GM12878 (cell line): ENCODE data around the gene LCORL. TPM values are rescaled to one million over a fixed set of nuclear protein-coding genes. Genes with fewer than 3 reads are reported as not detected.

Source experiments
- ATAC-seq: fragments of 200-7000 bp; cut with Tn5 transposase; 3 replicates; pipeline ENCODE4 v1.9.1; 2020; ENCODE audit warnings: mild to moderate bottlenecking, moderate library complexity
- BruUV-seq: library from RNA; stranded (reverse); fragments of 400-500 nt; replicated peaks from 2 replicates; lab custom pipeline; 2021; lab: Mats Ljungman, UMichigan
- CTCF ChIA-PET: fragments of 300-600 bp; sonication (Branson Sonifier 250); formaldehyde crosslinking; extraction: SDS; loops from one replicate; lab custom pipeline; 2021; ENCODE audit warnings: inconsistent platforms; lab: Yijun Ruan, JAX
- POLR2A ChIA-PET: fragments of 350-600 bp; formaldehyde crosslinking; extraction: SDS; loops from one replicate; lab custom pipeline; 2021; ENCODE audit warnings: inconsistent platforms; lab: Charles Lee
- RAD21 ChIA-PET: fragments of 300-600 bp; sonication (Branson Sonifier 250); formaldehyde crosslinking; loops from one replicate; lab custom pipeline; 2023; ENCODE audit warnings: antibody characterized with exemption; ENCODE audit not compliant: unreplicated experiment; lab: Charles Lee
- SMC1A ChIA-PET: fragments of 300-600 bp; sonication (Branson Sonifier 250); formaldehyde crosslinking; loops from one replicate; lab custom pipeline; 2023; ENCODE audit not compliant: unreplicated experiment, uncharacterized antibody; lab: Charles Lee
- DNase-seq: peaks from one replicate; pipeline ENCODE4 v3.0.0-alpha.2; 2011; ENCODE audit warnings: low read depth, low spot score
- FAIRE-seq: peaks from 3 replicates; lab custom pipeline; 2011; peaks lifted over from hg19 to GRCh38; lab: Jason Lieb, UNC
- H2AFZ ChIP-seq: 2 replicates; pipeline ENCODE4 v1.6.0; 2011; ENCODE audit warnings: low read depth, low read length, control low read depth; ENCODE audit not compliant: control insufficient read depth
- H3K27ac ChIP-seq: 2 replicates; pipeline ENCODE4 v1.5.1; 2011; ENCODE audit warnings: control low read depth; ENCODE audit not compliant: control insufficient read depth, insufficient read depth
- H3K27me3 ChIP-seq, 2 experiments: replicated peaks in 1 of 2; 2 replicates each; pipeline versions ENCODE4 v1.6.0 to v1.6.1; 2011; ENCODE audit warnings: low read length in 1 of 2; ENCODE audit not compliant: control insufficient read depth in 2 of 2, insufficient read depth in 2 of 2
- H3K36me3 ChIP-seq, 2 experiments: 2 replicates each; pipeline ENCODE4 v1.5.1; 2011; ENCODE audit warnings: low read length in 1 of 2; ENCODE audit not compliant: control insufficient read depth in 2 of 2, insufficient read depth in 2 of 2
- H3K4me1 ChIP-seq: 2 replicates; pipeline ENCODE4 v1.6.1; 2011; ENCODE audit warnings: mild to moderate bottlenecking, low read length, moderate library complexity, mixed read lengths; ENCODE audit not compliant: control insufficient read depth, insufficient read depth
- H3K4me2 ChIP-seq: 2 replicates; pipeline ENCODE4 v1.6.0; 2011; ENCODE audit warnings: control low read depth; ENCODE audit not compliant: control insufficient read depth, insufficient read depth
- H3K4me3 ChIP-seq: fragments of 200-600 bp; sonication (generic); 2 replicates; pipeline ENCODE4 v1.5.1; 2016
- H3K79me2 ChIP-seq: 2 replicates; pipeline ENCODE4 v1.6.0; 2011; ENCODE audit warnings: low read length; ENCODE audit not compliant: control insufficient read depth, insufficient read depth
- H3K9ac ChIP-seq: 2 replicates; pipeline ENCODE4 v1.8.0; 2011; ENCODE audit warnings: low read length, control low read depth, mixed read lengths; ENCODE audit not compliant: control insufficient read depth, insufficient read depth
- H3K9me3 ChIP-seq: replicated peaks from 3 replicates; pipeline ENCODE4 v1.5.1; 2011; ENCODE audit warnings: mild to moderate bottlenecking, low read length; ENCODE audit not compliant: control insufficient read depth, insufficient read depth
- H4K20me1 ChIP-seq: 2 replicates; pipeline ENCODE4 v1.6.0; 2011; ENCODE audit not compliant: control insufficient read depth, insufficient read depth
- CHD2 ChIP-seq: IDR thresholded peaks from 2 replicates; pipeline ENCODE4 v1.6.1; 2011; ENCODE audit warnings: low read depth, low read length, improper control_type of control experiment, borderline replicate concordance
- MTA2 ChIP-seq: fragments of 450-650 bp; IDR thresholded peaks from 2 replicates; pipeline ENCODE4 v1.6.1; 2016; ENCODE audit warnings: low read depth, mild to moderate bottlenecking, moderate library complexity
- MTA3 ChIP-seq: IDR thresholded peaks from 2 replicates; pipeline ENCODE4 v1.6.1; 2012; ENCODE audit warnings: low read length, inconsistent platforms, borderline replicate concordance
- NFYA ChIP-seq: IDR thresholded peaks from 2 replicates; pipeline ENCODE4 v1.6.1; 2011; ENCODE audit warnings: low read depth, mild to moderate bottlenecking, low read length, improper control_type of control experiment, borderline replicate concordance
- RAD21 ChIP-seq: IDR thresholded peaks from 2 replicates; pipeline ENCODE4 v1.6.1; 2011; ENCODE audit warnings: mild to moderate bottlenecking, low read depth, low read length, moderate library complexity; ENCODE audit not compliant: insufficient read depth
- RELB ChIP-seq: fragments of 450-650 bp; IDR thresholded peaks from 2 replicates; pipeline ENCODE4 v1.6.1; 2017; ENCODE audit warnings: low read depth, mild to moderate bottlenecking, moderate library complexity
- ZNF384 ChIP-seq: IDR thresholded peaks from 2 replicates; pipeline ENCODE4 v1.6.1; 2012; ENCODE audit warnings: low read depth, mild to moderate bottlenecking, low read length, improper control_type of control experiment, borderline replicate concordance
- WGBS: methylation state at CpG from one replicate; pipeline ENCODE4 v1.1.6; 2016; ENCODE audit warnings: low lambda C conversion rate; ENCODE audit not compliant: insufficient replicate concordance, insufficient coverage; ENCODE audit errors: missing lambda C conversion rate; 5-methylcytosine and 5-hydroxymethylcytosine counted together
- in situ Hi-C: fragments of 300-500 bp; cut with MboI; formaldehyde crosslinking; loops from 9 replicates; pipeline ENCODE4 v1.14.3; 2018; ENCODE audit warnings: mixed read lengths
- intact Hi-C: fragments of 100-400 bp; cut with micrococcal nuclease; formaldehyde crosslinking; loops from one replicate; pipeline ENCODE4 v1.14.2; 2022; ENCODE audit not compliant: unreplicated experiment
- polyA plus RNA-seq, 11 experiments: library from polyadenylated mRNA; depleted of rRNA in 4 of 11; unstranded in 6 of 11; stranded (reverse) in 5 of 11; fragments of >200 nt; fragmentation: Nextera tagmentation in 4 of 11; fragmentation: Illumina TruSeq in 1 of 11; extraction: Ambion mirVana in 4 of 11; extraction: Trizol in 1 of 11; gene quantifications; 1 replicate in 1 of 11; 2 replicates in 10 of 11; pipeline versions ENCODE4 v1.2.1 to v1.2.3, GENCODE V29; 2011 to 2016; ENCODE audit warnings: inconsistent platforms in 2 of 11, missing spikeins in 2 of 11, low read depth in 1 of 11
- total RNA-seq, 4 experiments: library from RNA; depleted of rRNA in 3 of 4; stranded (reverse); fragments of >200 nt in 3 of 4; fragmentation: Illumina TruSeq in 1 of 4; extraction: Trizol in 1 of 4; gene quantifications; 2 replicates each; pipeline versions ENCODE4 v1.2.1 to v1.2.3, GENCODE V29; 2013 to 2021

LCORL gene
- total and polyA plus RNA-seq, 10 of the 15 experiments (the other 5 are each of a cell fraction or from before 2014, with no cell fraction given) = 2.2 to 9.8 (median 5.9) TPM

GRCh38 chr4:18034099-18034498, 12.5 kb upstream of the LCORL start:
- SMC1A ChIA-PET = no interaction called here
- no peaks in the 10 kb centered on the region for H3K9me3 ChIP-seq
- POLR2A ChIA-PET = no interaction called here
- H3K27me3 ChIP-seq = no peaks in the 10 kb centered on the region
- no peaks in the 10 kb centered on the region for H3K36me3 ChIP-seq
- BruUV-seq = no TSS peak
- H2AFZ ChIP-seq = no peak overlapping the region
- WGBS = 76% methylated on average over 2 of the region's 2 CpGs
- FAIRE-seq (no peak), ATAC-seq (no peak), DNase-seq (no peak)
- H3K4me1 ChIP-seq = no peaks in the 10 kb centered on the region
- H3K4me3 ChIP-seq = no peak overlapping the region
- in situ Hi-C loops (no loop called here), intact Hi-C loops (no loop called here)
- RAD21 ChIA-PET = no interaction called here
- CTCF ChIA-PET = interaction anchor here (0.6 kb wide), 1 partner anchor 229 kb away, joined by 3 read pairs; no protein-coding TSS in a partner anchor
- no peak overlapping the region for H3K9ac ChIP-seq
- H3K79me2 ChIP-seq = no peaks in the 10 kb centered on the region
- H3K27ac ChIP-seq = no peak overlapping the region
- TF ChIP-seq RAD21 (no peak), MTA2 (no peak), CHD2 (no peak), RELB (no peak), NFYA (no peak), ZNF384 (no peak), MTA3 (no peak)
- no peaks in the 10 kb centered on the region for H4K20me1 ChIP-seq
- no peak overlapping the region for H3K4me2 ChIP-seq
